Ascending aorta (tissue), 2 donors: Measurements from ENCODE around the gene KCNB1. TPM values are rescaled to one million over a fixed set of nuclear protein-coding genes. Genes with fewer than 3 reads are reported as not detected.

Source experiments
- DNase-seq, 2 donors: peaks; one replicate each; pipeline ENCODE4 v3.0.0-alpha.2; 2019; ENCODE audit warnings: low spot score in 2 of 2
- H3K27ac ChIP-seq, 2 donors: fragments of 200-600 bp; sonication (generic); one replicate each; pipeline ENCODE4 v1.5.1; 2016 to 2017; ENCODE audit warnings: mild to moderate bottlenecking in 1 of 2
- H3K27me3 ChIP-seq: fragments of 200-600 bp; sonication (generic); one replicate; pipeline ENCODE4 v1.5.1; 2017
- H3K36me3 ChIP-seq, 2 donors: fragments of 200-600 bp; sonication (generic); one replicate each; pipeline ENCODE4 v1.5.1; 2016
- H3K4me1 ChIP-seq, 2 donors: fragments of 200-600 bp; sonication (generic); one replicate each; pipeline ENCODE4 v1.5.1; 2016 to 2017; ENCODE audit warnings: mild to moderate bottlenecking in 1 of 2
- H3K4me3 ChIP-seq, 2 donors: fragments of 200-600 bp; sonication (generic); one replicate each; pipeline ENCODE4 v1.5.1; 2016 to 2017; ENCODE audit warnings: mild to moderate bottlenecking in 1 of 2
- H3K9me3 ChIP-seq, 2 donors: fragments of 200-600 bp; sonication (generic); one replicate each; pipeline ENCODE4 v1.5.1; 2016
- intact Hi-C: fragments of 100-400 bp; cut with DNase I; formaldehyde crosslinking; loops from one replicate; pipeline ENCODE4 v1.15.1; 2023
- total RNA-seq: library from RNA; depleted of rRNA; stranded (reverse); fragments of >200 nt; gene quantifications from one replicate; pipeline ENCODE4 v1.1.0, GENCODE V29; 2016
- TF ChIP-seq, protein P1 (sequence below), 3 experiments: fragments of 200-600 bp in 2 of 3; fragments of 450-650 bp in 1 of 3; sonication (generic) in 2 of 3; IDR thresholded peaks; one replicate each; pipeline ENCODE4 v1.5.1; 2016 to 2019; ENCODE audit warnings: antibody characterized with exemption in 3 of 3, mild to moderate bottlenecking in 1 of 3, moderate library complexity in 1 of 3

KCNB1 gene
- total RNA-seq, 1 donor from 2014 or later, result not detected

DNA sequence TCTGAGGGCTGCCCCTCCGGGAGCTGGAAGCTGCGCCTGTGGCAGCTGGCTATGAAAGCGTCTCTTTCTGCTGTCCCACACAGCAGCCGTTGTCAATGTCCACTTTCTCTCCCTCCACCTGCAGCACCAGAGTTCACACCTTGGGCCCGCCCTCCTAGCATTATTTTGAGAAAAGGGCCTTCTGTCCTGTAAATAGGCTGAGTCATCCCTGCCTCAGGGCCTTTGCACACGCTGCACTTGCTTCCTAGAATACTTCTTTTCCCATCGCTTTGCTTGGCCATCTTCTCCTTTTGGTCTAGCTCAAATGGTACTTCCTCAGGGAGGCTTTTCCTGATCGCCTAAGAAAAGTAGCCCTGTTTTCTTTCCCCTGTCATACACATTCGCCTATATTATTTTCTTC, 135.3 kb downstream of the KCNB1 start:
- intact Hi-C loops, result no loop called here
- H3K27me3 ChIP-seq, result no peaks in the 10 kb centered on the region
- peaks cover 0 to 15% of the 10 kb centered on the region in 2 donors for H3K4me1 ChIP-seq
- H3K9me3 ChIP-seq, result no peaks in the 10 kb centered on the region
- TF ChIP-seq, protein P1, sequence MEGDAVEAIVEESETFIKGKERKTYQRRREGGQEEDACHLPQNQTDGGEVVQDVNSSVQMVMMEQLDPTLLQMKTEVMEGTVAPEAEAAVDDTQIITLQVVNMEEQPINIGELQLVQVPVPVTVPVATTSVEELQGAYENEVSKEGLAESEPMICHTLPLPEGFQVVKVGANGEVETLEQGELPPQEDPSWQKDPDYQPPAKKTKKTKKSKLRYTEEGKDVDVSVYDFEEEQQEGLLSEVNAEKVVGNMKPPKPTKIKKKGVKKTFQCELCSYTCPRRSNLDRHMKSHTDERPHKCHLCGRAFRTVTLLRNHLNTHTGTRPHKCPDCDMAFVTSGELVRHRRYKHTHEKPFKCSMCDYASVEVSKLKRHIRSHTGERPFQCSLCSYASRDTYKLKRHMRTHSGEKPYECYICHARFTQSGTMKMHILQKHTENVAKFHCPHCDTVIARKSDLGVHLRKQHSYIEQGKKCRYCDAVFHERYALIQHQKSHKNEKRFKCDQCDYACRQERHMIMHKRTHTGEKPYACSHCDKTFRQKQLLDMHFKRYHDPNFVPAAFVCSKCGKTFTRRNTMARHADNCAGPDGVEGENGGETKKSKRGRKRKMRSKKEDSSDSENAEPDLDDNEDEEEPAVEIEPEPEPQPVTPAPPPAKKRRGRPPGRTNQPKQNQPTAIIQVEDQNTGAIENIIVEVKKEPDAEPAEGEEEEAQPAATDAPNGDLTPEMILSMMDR (IDR thresholded peaks at IDR 0.05), result no peak
- no peaks in the 10 kb centered on the region for H3K36me3 ChIP-seq
- H3K27ac ChIP-seq, result no peak overlapping the region
- DNase-seq, result no peak
- H3K4me3 ChIP-seq, result no peak overlapping the region

DNA sequence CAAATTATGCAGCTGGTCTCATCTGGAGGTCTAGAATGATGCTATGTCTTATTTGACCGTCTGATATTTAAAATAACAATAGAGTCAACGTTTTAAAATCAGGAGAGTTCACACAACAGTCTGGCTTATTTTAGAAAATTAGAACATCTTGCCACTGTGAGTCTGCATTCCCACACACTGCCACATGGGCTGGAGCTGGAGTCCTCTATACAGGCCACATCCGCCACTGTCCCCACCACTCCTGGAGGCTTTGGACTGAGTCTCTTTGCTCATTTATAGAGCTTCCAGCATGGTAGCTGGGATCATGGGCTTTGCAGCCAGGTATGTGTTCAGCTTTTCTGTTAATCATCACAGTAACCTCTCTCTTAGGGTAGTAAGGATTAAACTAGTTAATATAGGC, 135.8 kb downstream of the KCNB1 start:
- Histone ChIP-seq H3K4me3 (no peak overlapping the region), H3K27me3 (no peaks in the 10 kb centered on the region), H3K9me3 (no peaks in the 10 kb centered on the region), H3K36me3 (no peaks in the 10 kb centered on the region), H3K27ac (no peak overlapping the region), H3K4me1 (peaks cover 0 to 15% of the 10 kb centered on the region in 2 donors)
- no peak for DNase-seq
- TF ChIP-seq, protein P1 (IDR thresholded peaks at IDR 0.05), result no peak
- intact Hi-C loops, result no loop called here

DNA sequence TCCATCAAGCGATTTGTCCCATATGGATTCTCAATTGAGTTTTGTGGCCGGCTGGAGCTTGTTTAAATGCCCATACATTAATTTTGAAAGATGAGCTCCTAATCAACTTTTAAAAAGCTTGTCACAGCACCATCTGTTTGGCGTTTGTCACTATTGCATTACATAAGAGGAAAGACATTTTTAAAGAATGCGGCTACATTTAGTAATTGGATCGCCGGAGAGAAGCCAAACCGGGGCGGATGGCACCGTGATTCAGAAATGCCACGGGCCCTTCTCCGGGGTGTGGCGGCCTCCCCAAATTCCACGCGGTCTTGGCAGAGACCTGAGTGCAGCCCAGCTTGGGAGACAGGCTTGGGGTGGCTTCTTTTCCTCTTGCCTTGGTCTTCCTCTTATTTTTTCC, 136.9 kb downstream of the KCNB1 start:
- H3K27ac ChIP-seq, result peak overlapping the region in 1 of 2 donors; percentile 56

DNA sequence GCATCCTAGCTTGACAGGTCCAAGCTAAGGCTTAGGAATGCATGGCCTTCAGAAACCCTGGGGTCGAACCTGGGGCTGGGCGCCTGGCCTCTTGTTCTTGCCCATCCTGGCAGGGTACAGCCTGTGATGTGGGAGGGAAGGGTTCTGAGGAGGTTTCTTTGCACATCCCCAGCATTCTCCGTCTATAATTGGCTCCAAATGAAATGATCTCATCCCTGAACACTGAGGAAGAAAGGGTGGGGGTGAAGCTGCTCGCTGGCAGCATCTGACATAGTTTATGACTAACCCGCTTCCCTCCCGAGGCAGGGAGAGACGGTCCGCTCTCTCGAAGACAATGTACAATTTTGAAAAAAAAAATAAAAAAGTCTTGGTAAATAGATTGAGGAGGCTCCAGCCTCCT, 137.5 kb downstream of the KCNB1 start:
- peak in 1 of 2 donors; percentile 84 for DNase-seq
- Histone ChIP-seq H3K9me3 (no peaks in the 10 kb centered on the region), H3K27me3 (no peaks in the 10 kb centered on the region), H3K27ac (peak overlapping the region; percentile 55 to 56), H3K4me3 (no peak overlapping the region), H3K4me1 (peaks cover 0 to 18% of the 10 kb centered on the region in 2 donors), H3K36me3 (no peaks in the 10 kb centered on the region)
- intact Hi-C loops, result no loop called here
- TF ChIP-seq, protein P1 (IDR thresholded peaks at IDR 0.05), result no peak

More for the DNA sequence above, 136.9 kb downstream of the KCNB1 start:
- peak in 1 of 2 donors; percentile 70 for DNase-seq
- Histone ChIP-seq H3K9me3 (no peaks in the 10 kb centered on the region), H3K4me3 (no peak overlapping the region), H3K36me3 (no peaks in the 10 kb centered on the region), H3K27me3 (no peaks in the 10 kb centered on the region), H3K4me1 (peaks cover 0 to 15% of the 10 kb centered on the region in 2 donors)
- TF ChIP-seq, protein P1 (IDR thresholded peaks at IDR 0.05), result no peak
- intact Hi-C loops, result no loop called here

DNA sequence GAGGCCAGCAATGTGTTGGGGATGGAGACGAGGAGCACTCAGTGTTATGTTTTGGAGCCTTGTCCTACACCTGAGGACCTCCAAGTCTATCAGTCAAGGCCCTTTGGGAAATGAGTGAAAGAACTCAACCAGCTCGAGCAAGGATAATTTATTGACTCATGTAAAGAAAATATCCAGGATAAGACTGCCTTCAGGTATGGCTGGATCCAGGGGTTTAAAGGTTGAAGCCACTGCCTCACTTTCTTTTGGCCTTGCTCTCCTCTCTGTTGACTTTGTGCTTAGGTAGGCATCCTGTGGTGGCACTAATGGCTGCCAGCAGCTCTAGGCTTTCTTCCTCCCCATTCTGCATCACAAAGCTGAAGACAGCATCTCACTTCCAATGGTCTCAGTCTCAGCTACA, 138.3 kb downstream of the KCNB1 start:
- no peaks in the 10 kb centered on the region for H3K27me3 ChIP-seq
- TF ChIP-seq, protein P1 (IDR thresholded peaks at IDR 0.05), result no peak
- H3K4me1 ChIP-seq, result peaks cover 0 to 18% of the 10 kb centered on the region in 2 donors
- intact Hi-C loops, result no loop called here
- H3K36me3 ChIP-seq, result no peaks in the 10 kb centered on the region
- no peak overlapping the region for H3K4me3 ChIP-seq
- H3K27ac ChIP-seq, result no peak overlapping the region
- no peak for DNase-seq
- no peaks in the 10 kb centered on the region for H3K9me3 ChIP-seq

DNA sequence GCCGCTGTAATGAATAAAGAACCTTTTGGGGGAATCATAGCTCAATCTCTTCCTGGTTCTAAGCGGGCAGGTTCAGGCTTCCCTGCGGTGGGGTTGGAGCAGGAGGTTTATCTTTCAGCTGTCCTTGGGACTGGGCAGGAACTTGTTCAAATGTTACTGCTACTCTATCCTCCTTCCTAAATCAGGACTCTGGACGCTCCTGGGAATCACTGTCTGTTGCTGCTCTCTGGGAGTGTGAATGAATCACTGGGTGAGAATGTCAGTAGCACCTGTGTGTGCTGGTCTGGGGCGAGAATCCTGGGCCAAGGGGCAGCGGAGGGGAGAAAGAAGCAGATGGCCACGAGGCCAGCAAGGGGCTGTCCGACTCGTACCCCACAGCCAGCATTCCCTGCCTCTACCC, 139.2 kb downstream of the KCNB1 start:
- Histone ChIP-seq H3K27ac (no peak overlapping the region), H3K4me1 (peaks cover 0 to 18% of the 10 kb centered on the region in 2 donors), H3K27me3 (no peaks in the 10 kb centered on the region), H3K36me3 (no peaks in the 10 kb centered on the region), H3K9me3 (no peaks in the 10 kb centered on the region), H3K4me3 (no peak overlapping the region)
- DNase-seq, result no peak
- intact Hi-C loops, result no loop called here
- TF ChIP-seq, protein P1 (IDR thresholded peaks at IDR 0.05), result no peak
